Coronary artery (tissue), 2 donors: ENCODE data around the gene MAPK1.

Experiments used
- DNase-seq: peaks from one replicate; pipeline ENCODE4 v3.0.0-alpha.2; 2017; ENCODE audit warnings: low spot score
- H3K27ac ChIP-seq, 2 donors: fragments of 200-600 bp; sonication (generic); one replicate each; pipeline ENCODE4 v1.5.1; 2016 to 2019
- H3K4me3 ChIP-seq: fragments of 200-600 bp; sonication (generic); 2 replicates; pipeline ENCODE4 v1.5.1; 2016; ENCODE audit warnings: mild to moderate bottlenecking, moderate library complexity
- CTCF ChIP-seq: fragments of 200-600 bp; sonication (generic); IDR thresholded peaks from one replicate; pipeline ENCODE4 v1.5.1; 2019; ENCODE audit warnings: antibody characterized with exemption

MAPK1 gene

GRCh38 chr22:21860491-21861039 is 6.9 kb downstream of the MAPK1 start:
- no peak for DNase-seq
- H3K27ac ChIP-seq = peak overlapping the region in 1 of 2 donors; percentile 9
- TF ChIP-seq CTCF = no peak
- no peak overlapping the region for H3K4me3 ChIP-seq

- Histone ChIP-seq H3K27ac (peak overlapping the region in 1 of 2 donors; percentile 20), H3K4me3 (peak overlapping the region; percentile 12)
- no peak for DNase-seq
- TF ChIP-seq CTCF = no peak
Measured at GRCh38 chr22:21858025-21858764, 9.2 kb downstream of the MAPK1 start.

DNA sequence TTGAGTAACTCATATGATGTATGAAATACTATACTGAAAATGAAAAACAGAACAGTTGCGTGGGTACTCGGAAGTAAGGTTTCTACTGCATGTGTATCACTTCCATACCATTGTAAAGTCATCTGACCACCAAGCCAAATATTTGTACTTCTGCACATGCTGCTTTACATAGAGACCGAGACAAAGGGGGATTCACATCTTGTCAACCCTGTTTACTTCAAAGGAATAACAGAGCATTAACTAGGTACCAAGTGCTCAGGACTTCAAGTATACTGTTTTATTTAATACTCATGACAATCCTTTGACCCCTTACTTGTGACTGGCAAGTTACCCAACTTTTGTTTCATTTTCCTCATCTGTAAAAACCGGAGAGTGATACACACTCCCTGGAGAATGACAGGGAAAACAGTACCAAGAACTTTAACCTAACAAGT is 9.9 kb downstream of the MAPK1 start:
- no peak for DNase-seq
- peak overlapping the region in 1 of 2 donors; percentile 20 for H3K27ac ChIP-seq
- TF ChIP-seq CTCF = no peak
- H3K4me3 ChIP-seq = peak overlapping the region; percentile 12

DNA sequence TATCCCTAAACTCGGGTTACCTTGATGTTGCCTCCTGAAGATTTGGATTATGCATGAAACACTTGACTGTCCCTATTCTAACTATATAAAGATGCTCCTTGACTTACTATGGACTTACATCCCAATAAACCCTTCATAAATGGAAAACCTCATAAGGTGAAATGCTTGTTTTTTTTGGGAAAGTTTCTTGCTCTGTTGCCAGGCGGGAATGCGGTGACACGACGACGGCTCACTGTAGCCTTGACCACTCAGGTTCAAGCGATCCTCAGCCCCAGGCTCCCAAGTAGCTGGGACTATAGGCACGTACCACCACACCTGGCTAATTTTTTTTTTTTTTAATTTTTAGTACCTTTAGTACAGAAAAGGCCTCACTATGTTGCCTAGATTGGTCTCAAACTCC is 10.6 kb downstream of the MAPK1 start:
- Histone ChIP-seq H3K4me3 (no peak overlapping the region), H3K27ac (no peak overlapping the region)
- DNase-seq = no peak
- TF ChIP-seq CTCF = no peak

DNA sequence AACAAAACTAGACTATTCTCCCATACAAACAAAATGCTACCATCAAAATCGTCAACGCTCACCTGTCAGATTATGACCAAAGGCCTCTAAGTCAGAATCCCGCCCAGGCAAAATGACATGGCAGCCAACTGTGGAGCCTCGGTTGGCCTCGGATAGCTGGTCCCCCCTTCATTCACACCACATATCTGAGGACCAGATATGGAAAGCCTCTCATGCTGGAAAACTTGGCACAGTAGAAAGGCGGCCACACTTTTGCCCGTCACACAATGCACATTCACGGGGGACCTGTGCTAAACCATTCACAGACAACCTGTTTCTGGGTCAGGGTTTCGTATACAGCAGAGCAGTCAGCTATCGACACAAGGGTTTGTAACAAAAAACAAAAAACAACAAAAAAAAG is 11.2 kb downstream of the MAPK1 start:
- no peak overlapping the region for H3K4me3 ChIP-seq
- no peak for TF ChIP-seq CTCF
- no peak for DNase-seq
- no peak overlapping the region for H3K27ac ChIP-seq

DNA sequence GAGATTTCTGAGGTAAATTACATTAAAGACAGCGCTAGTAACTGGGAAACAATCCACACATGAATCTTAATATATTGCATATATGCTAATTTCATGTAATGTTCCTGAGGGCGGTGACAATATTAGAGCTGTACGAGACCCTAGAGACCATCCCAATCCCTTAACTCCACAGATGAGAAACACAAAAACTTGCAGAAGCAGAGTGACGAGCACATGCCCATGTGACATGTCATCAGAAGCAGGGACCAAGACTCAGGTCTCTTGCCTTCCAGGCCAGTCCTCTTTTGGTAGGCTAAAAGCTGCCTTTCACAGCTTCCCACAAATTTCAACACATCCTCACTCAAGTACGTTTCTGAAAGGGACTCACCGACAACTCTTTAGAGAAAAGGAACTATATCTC is 11.8 kb downstream of the MAPK1 start:
- H3K27ac ChIP-seq = no peak overlapping the region
- TF ChIP-seq CTCF = no peak
- no peak overlapping the region for H3K4me3 ChIP-seq
- no peak for DNase-seq

GRCh38 chr22:21850660-21851059 is 16.8 kb downstream of the MAPK1 start:
- Histone ChIP-seq H3K27ac (peak overlapping the region in 1 of 2 donors; percentile 61), H3K4me3 (no peak overlapping the region)
- no peak for DNase-seq
- TF ChIP-seq CTCF = no peak
